WERI-Rb-1 (cell line): ENCODE data around the gene CD33.

Experiments used
- DNase-seq: peaks from one replicate; pipeline ENCODE4 v3.0.0-alpha.2; 2020
- H3K27ac ChIP-seq: fragments of 250-450 bp; sonication (Bioruptor Pico); 2 replicates; pipeline ENCODE4 v1.5.1; 2020; ENCODE audit warnings: mild to moderate bottlenecking, moderate library complexity
- H3K27me3 ChIP-seq: fragments of 250-450 bp; sonication (Bioruptor Pico); 2 replicates; pipeline ENCODE4 v1.5.1; 2021; ENCODE audit warnings: mild to moderate bottlenecking, low read depth, moderate library complexity; ENCODE audit not compliant: insufficient read depth, severe bottlenecking
- H3K36me3 ChIP-seq: fragments of 250-450 bp; sonication (Bioruptor Pico); 2 replicates; pipeline ENCODE4 v1.5.1; 2020; ENCODE audit warnings: mild to moderate bottlenecking, moderate library complexity
- H3K4me3 ChIP-seq: 2 replicates; pipeline ENCODE4 v1.5.1; 2011; ENCODE audit warnings: low read depth, mild to moderate bottlenecking, control low read depth, low read length
- H3K9me3 ChIP-seq: fragments of 250-450 bp; sonication (Bioruptor Pico); 2 replicates; pipeline ENCODE4 v1.5.1; 2021; ENCODE audit warnings: mild to moderate bottlenecking, moderate library complexity; ENCODE audit not compliant: severe bottlenecking
- TF ChIP-seq, protein P1 (sequence below): IDR thresholded peaks from 2 replicates; pipeline ENCODE4 v1.5.1; 2011; ENCODE audit warnings: low read depth, mild to moderate bottlenecking, control low read depth, inconsistent platforms, low read length

The CD33 gene

DNA sequence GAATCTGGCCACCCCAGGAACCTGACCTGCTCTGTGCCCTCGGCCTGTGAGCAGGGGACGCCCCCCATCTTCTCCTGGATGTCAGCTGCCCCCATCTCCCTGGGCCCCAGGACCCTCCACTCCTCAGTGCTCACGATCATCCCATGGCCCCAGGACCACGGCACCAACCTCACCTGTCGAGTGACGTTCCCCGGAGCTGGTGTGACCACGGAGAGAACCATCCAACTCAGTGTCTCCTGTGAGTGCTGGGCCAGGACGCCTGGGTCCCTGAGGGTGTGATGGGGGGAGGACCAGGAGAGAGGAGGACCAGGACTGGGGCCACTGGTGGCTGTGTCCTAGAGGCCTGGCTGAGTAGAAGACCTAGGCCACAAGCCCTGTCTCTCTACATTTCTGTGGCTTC is 13.0 kb upstream of the CD33 start:
- Histone ChIP-seq H3K27ac (no peak overlapping the region), H3K4me3 (no peak overlapping the region), H3K9me3 (no peaks in the 10 kb centered on the region), H3K36me3 (no peaks in the 10 kb centered on the region), H3K27me3 (peaks cover 76% of the 10 kb centered on the region)
- TF ChIP-seq, protein P1, sequence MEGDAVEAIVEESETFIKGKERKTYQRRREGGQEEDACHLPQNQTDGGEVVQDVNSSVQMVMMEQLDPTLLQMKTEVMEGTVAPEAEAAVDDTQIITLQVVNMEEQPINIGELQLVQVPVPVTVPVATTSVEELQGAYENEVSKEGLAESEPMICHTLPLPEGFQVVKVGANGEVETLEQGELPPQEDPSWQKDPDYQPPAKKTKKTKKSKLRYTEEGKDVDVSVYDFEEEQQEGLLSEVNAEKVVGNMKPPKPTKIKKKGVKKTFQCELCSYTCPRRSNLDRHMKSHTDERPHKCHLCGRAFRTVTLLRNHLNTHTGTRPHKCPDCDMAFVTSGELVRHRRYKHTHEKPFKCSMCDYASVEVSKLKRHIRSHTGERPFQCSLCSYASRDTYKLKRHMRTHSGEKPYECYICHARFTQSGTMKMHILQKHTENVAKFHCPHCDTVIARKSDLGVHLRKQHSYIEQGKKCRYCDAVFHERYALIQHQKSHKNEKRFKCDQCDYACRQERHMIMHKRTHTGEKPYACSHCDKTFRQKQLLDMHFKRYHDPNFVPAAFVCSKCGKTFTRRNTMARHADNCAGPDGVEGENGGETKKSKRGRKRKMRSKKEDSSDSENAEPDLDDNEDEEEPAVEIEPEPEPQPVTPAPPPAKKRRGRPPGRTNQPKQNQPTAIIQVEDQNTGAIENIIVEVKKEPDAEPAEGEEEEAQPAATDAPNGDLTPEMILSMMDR, result no peak
- no peak for DNase-seq

DNA sequence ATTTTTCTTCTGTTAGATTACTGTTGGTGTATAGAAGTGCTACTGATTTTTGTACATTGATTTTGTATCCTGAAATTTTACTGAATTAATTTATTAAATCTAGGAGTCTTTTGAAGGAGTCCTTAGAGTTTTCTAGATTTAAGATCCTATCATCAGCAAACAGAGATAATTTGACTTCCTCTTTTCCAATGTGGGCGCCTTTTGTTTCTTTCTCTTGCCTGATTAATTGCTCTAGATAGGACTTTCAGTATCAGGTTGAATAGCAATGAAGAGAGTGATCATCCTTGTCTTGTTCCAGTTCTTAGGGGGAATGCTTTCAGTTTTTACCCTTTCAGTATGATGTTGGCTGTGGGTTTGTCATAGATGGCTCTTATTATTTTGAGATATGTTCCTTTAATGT is 5.6 kb upstream of the CD33 start:
- Histone ChIP-seq H3K36me3 (no peaks in the 10 kb centered on the region), H3K27ac (no peak overlapping the region), H3K27me3 (peaks cover 82% of the 10 kb centered on the region), H3K9me3 (peaks cover 3% of the 10 kb centered on the region), H3K4me3 (no peak overlapping the region)
- no peak for DNase-seq
- TF ChIP-seq, protein P1, result no peak

- Histone ChIP-seq H3K27ac (no peak overlapping the region), H3K27me3 (peaks cover 81% of the 10 kb centered on the region), H3K9me3 (peaks cover 3% of the 10 kb centered on the region), H3K36me3 (no peaks in the 10 kb centered on the region), H3K4me3 (no peak overlapping the region)
- TF ChIP-seq, protein P1, result no peak
- no peak for DNase-seq
Observed at GRCh38 chr19:51219971-51220370, 4.9 kb upstream of the CD33 start.

GRCh38 chr19:51220996-51221395 is 3.9 kb upstream of the CD33 start:
- TF ChIP-seq, protein P1, result no peak
- Histone ChIP-seq H3K9me3 (peaks cover 3% of the 10 kb centered on the region), H3K27ac (no peak overlapping the region), H3K4me3 (no peak overlapping the region), H3K27me3 (peaks cover 79% of the 10 kb centered on the region), H3K36me3 (no peaks in the 10 kb centered on the region)
- DNase-seq, result no peak

DNA sequence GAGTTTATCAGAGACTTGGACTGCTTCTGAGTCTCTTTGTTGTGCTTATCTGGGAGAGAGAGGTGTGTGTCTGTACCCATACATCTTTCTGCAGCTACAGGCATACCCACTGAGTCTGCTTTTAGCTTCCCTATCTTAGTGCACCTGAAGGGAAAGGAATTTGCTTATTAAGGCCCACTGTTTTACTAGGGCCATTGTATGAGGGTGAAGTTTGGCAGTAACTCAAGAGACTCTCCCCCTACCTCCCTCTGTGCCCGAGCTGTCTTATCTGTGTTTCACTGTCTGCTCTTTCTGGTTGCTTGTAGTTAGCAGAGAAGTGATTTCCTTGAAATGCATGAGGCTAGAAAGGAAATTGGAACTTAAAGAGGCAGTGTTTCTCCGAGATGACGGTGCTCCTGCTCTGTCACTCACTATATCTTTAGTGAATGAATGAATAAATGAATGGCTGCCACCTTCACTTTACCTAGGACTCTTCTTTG is 678 bp upstream of the CD33 start:
- Histone ChIP-seq H3K27ac (no peak overlapping the region), H3K9me3 (no peaks in the 10 kb centered on the region), H3K27me3 (peaks cover 81% of the 10 kb centered on the region), H3K4me3 (no peak overlapping the region), H3K36me3 (no peaks in the 10 kb centered on the region)
- TF ChIP-seq, protein P1, result no peak
- no peak for DNase-seq

DNA sequence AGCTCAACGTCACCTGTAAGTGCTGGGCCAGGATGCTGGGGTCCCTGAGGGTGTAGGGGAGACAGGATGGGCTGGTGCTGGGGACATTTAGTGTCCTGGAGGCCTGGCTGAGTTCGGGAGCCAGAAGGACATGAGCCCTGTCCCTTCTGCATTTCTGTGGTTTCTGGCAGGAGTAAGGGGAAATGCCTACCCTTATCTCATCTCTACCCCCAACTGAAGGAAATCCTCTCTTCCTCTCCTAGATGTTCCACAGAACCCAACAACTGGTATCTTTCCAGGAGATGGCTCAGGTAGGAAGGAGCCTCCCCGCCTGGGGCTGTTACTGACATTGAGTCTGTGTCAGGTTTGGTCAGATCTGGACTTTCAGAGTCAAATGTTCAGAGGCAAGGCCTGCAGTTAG is 1.2 kb downstream of the CD33 start:
- H3K36me3 ChIP-seq, result no peaks in the 10 kb centered on the region
- TF ChIP-seq, protein P1, result no peak
- H3K27me3 ChIP-seq, result peaks cover 73% of the 10 kb centered on the region
- H3K9me3 ChIP-seq, result no peaks in the 10 kb centered on the region
- H3K27ac ChIP-seq, result no peak overlapping the region
- no peak overlapping the region for H3K4me3 ChIP-seq
- DNase-seq, result no peak
